HG02678 (cell line): Measurements from ENCODE around the gene ITGA7.
A peak's percentile ranks its signal among the peaks of the same experiment; 100 is the strongest.

Source experiments
- ATAC-seq: cut with Tn5 transposase; IDR thresholded peaks from one replicate; pipeline ENCODE4 v1.9.1; 2021; ENCODE audit warnings: mild to moderate bottlenecking, moderate library complexity; ENCODE audit not compliant: unreplicated experiment

Gene ITGA7

DNA sequence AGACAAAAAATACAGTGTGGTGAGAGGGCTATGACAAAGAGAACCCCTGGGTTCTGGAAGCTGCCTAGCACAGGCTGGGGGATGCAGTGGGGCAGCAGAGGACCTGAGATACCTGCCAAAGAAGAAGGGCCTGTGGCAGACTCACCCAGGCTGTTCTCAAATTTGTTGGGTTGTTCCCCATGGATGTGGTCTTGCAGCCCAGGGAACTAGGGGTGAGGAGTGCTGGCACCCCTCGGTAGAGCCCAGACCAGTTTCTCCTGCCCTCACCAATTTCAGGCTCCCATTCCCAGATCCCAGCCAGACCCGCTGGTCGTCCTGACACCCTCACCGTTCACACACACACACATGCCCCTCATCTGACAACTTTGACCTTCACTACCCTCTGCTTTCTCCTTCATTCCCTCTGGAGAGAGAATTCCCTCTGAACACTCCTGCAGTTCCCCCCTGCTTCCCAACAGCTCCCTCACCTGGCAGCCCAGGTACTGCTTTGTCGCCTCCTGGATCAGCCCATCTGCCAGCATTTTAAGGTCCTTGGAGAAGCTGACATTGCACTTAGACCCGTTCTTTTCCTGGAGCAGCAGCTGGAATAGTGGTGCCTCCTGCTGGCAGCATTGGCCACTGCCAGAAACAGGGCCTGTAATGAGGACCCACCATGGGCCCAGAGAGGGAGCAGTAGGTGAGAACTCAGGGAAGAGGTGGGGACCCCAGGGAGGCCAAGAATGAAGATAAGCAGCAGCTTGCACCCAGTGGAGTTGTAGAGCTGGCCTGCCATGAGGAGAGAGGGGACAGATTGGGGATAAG, 29.3 kb upstream of the ITGA7 start:
- ATAC-seq = peak; percentile 36

- no peak for ATAC-seq
Measured at GRCh38 chr12:55736076-55736475, 28.4 kb upstream of the ITGA7 start.

DNA sequence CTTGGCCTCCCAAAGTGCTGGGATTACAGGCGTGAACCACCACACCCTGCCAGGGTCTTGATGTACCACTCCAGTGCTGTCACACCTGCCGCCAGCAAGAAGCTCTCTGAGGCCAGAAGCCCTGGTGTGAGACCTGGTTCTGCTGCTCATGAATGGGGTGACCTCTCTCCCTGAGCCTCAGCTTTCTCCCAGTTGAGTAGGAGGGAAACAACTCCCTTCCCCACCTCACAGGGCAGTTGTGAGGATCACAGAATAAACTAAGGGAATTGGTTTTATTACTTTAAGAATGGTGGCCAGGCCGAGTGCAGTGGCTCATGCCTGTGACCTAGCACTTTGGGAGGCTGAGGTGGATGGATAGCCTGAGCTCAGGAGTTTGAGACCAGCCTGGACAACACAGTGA, 26.9 kb upstream of the ITGA7 start:
- ATAC-seq = no peak

DNA sequence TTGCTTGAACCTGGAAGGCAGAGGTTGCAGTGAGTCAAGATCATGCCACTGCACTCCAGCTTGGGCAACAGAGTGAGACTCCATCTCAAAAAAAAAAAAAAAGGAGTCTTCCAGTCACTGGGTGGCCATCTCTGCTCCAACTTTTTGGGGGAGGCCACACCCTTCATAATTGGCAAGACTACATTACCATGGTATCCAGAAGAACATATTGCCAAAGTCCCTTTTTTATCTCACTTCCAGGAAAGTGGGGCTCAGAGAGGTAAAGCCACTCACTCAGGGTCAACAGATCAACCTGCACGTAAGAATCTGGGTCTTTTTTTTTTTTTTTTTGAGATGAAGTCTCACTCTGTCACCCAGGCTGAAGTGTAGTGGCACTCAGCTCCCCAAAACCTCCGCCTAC, 26.2 kb upstream of the ITGA7 start:
- ATAC-seq = no peak

GRCh38 chr12:55733021-55733555, 25.4 kb upstream of the ITGA7 start:
- no peak for ATAC-seq

GRCh38 chr12:55732288-55732687, 24.6 kb upstream of the ITGA7 start:
- ATAC-seq = no peak

GRCh38 chr12:55729819-55730818, 22.4 kb upstream of the ITGA7 start:
- ATAC-seq = peak; percentile 38

- peak; percentile 62 for ATAC-seq
Measured at GRCh38 chr12:55728939-55729818, 21.5 kb upstream of the ITGA7 start, which contains the start of gene CD63. TSS of gene CD63 (minus strand) at chr12:55729009. CDS start at chr12:55728341, 668 bp downstream.

DNA sequence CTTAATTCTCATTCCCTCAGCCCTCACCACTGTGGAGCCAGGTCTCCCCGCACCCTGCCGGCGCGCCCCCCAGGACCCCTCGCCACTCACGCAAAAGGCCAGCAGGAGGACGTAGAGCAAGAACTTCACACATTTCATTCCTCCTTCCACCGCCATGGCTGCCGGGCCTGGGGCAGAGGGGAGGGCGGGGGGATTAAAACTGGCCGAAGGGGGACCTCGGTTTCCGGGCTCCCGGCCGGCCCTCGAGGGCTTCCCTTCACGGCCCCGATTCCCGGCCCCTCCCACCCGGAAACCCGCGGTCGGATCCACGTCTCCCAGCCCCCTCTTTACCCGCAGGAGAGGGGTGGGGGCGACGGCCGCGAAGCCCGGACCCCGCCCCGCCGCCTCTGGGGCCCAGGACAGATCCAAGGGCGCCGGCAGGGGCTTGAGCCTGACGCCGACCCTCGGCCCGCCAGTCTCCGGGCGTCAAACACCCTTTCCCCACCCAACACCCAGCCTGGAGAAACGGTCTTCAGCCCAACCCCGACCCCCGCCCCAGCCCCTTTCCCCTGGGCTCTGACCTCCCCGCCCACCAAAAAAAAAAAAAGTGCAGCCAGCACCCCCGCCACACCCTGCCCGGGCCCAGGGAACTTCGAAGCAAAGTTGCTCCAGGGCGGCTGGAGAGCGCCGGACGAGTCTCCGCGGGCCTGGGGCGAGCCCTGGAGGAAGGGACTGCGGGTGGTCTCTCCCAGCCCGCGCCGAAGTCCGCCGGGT, 20.7 kb upstream of the ITGA7 start:
- no peak for ATAC-seq

DNA sequence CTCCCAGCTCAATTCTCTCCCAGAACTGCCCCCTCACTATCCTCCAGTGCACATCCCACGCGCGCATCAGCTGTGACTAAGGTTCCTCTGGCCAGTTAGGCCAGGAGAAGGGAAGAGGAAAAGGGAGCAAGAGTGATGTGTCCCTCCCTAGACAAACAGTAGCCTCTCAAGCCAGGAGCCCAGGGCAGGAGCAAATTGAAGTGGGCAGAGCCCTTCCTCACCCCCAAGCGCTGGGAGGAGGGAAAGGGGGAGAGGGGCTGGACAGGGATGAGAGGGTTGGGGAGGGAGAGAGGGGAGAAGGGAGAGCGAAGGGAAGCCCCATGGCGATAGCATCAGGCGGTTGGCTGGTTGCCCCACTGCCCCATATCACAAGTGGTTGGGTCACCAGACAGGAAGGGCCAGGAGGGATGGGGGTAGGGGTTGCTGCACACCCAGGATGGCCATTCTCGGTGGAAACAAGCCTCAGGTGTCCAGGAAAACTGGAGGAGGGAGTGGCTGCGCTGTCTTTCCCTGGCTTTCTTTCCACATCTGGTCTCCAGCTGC, 20.0 kb upstream of the ITGA7 start:
- no peak for ATAC-seq

DNA sequence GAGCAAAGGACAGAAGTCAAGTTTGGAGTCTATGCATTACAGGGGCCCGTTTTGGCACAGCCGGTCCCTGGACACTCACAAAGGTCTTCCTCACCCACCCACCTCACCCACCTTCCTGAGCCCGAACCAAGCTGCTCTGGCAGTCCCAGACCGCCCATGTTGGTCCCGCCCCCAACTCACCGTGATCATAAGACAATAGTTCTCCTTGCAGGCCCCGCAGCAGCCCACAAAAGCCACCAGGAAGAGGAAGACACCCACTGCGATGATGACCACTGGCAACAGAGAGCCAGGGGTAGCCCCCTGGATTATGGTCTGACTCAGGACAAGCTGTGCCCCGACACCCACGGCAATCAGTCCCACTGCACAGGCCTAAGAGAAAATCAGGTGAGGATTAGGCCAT, 19.3 kb upstream of the ITGA7 start:
- ATAC-seq = no peak

- ATAC-seq = no peak
Measured at GRCh38 chr12:55725556-55725955, 17.9 kb upstream of the ITGA7 start.

- no peak for ATAC-seq
Measured at GRCh38 chr12:55724940-55725309, 17.2 kb upstream of the ITGA7 start.

DNA sequence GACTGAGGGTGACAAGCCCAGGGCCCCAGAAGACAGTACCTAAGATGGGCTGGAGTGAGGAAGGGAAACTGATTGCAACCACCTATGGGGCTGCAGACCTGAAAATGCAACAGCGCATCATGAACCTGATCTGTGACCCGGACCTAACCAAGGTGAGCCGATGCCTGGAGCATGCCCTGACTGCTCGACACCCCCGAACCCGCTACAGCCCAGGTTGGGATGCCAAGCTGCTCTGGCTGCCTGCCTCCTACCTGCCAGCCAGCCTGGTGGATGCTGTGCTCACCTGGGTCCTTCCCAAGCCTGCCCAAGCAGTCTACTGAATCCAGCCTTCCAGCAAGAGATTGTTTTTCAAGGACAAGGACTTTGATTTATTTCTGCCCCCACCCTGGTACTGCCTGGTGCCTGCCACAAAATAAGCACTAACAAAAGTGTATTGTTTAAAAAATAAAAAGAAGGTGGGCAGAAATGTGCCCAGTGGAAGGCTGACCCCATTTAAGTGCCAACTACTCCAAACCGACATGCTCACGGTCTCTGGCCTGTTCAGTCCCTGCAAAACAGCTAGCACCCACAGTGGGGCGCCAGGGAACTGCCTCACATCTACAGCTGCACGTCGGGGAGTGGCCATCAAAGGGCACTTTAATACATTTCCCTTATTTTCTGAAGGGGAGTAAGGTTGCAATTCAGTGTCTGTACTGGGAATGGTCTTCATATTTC, 16.7 kb upstream of the ITGA7 start:
- ATAC-seq = no peak

GRCh38 chr12:55723516-55724225, 16.0 kb upstream of the ITGA7 start:
- no peak for ATAC-seq

GRCh38 chr12:55722948-55723347, 15.2 kb upstream of the ITGA7 start:
- no peak for ATAC-seq

GRCh38 chr12:55721601-55722213, 14.0 kb upstream of the ITGA7 start:
- no peak for ATAC-seq
